Stimulated activated CD8-positive, alpha-beta memory T cell treated with anti-CD3 and anti-CD28 coated beads, Interleukin-2, amount 100 ng/mL, for 48 hours (primary cell): ENCODE results near the gene CPA5.

ENCODE experiments used
- DNase-seq, 2 donors: peaks; one replicate each; pipeline ENCODE4 v3.0.0-alpha.2; 2020; ENCODE audit warnings: low read depth in 2 of 2

CPA5 gene

GRCh38 chr7:130396109-130396508 is 51.5 kb downstream of the CPA5 start:
- no peak for DNase-seq

GRCh38 chr7:130397051-130397757 is 52.6 kb downstream of the CPA5 start:
- no peak for DNase-seq

- DNase-seq = no peak
Observed at GRCh38 chr7:130397758-130398073, 53.1 kb downstream of the CPA5 start.

GRCh38 chr7:130398526-130399090 is 54.0 kb downstream of the CPA5 start:
- no peak for DNase-seq

- DNase-seq = no peak
Observed at GRCh38 chr7:130400120-130400572, 55.5 kb downstream of the CPA5 start.

GRCh38 chr7:130401101-130401500 is 56.5 kb downstream of the CPA5 start:
- DNase-seq = no peak

- no peak for DNase-seq
Observed at GRCh38 chr7:130401578-130401977, 57.0 kb downstream of the CPA5 start.

- no peak for DNase-seq
Observed at GRCh38 chr7:130405003-130405402, 60.4 kb downstream of the CPA5 start.

- DNase-seq = no peak
Observed at GRCh38 chr7:130409067-130409711, 64.6 kb downstream of the CPA5 start.

- DNase-seq = no peak
Observed at GRCh38 chr7:130409712-130410072, 65.1 kb downstream of the CPA5 start.

- no peak for DNase-seq
Observed at GRCh38 chr7:130410868-130411541, 66.4 kb downstream of the CPA5 start.

- DNase-seq = no peak
Observed at GRCh38 chr7:130413201-130413600, 68.6 kb downstream of the CPA5 start.

GRCh38 chr7:130415006-130415405 is 70.4 kb downstream of the CPA5 start:
- no peak for DNase-seq

GRCh38 chr7:130417213-130417612 is 72.6 kb downstream of the CPA5 start:
- no peak for DNase-seq

GRCh38 chr7:130418306-130418705 is 73.7 kb downstream of the CPA5 start:
- DNase-seq = no peak
